ENCODE results near the gene RABGEF1. TPM values are rescaled to one million over a fixed set of nuclear protein-coding genes. Genes with fewer than 3 reads are reported as not detected.

The RABGEF1 gene
- total and polyA plus RNA-seq, 2 of the 8 experiments (the other 6 are each of a cell fraction or from before 2014, with no cell fraction given), result 10.2 to 18.0 TPM

DNA sequence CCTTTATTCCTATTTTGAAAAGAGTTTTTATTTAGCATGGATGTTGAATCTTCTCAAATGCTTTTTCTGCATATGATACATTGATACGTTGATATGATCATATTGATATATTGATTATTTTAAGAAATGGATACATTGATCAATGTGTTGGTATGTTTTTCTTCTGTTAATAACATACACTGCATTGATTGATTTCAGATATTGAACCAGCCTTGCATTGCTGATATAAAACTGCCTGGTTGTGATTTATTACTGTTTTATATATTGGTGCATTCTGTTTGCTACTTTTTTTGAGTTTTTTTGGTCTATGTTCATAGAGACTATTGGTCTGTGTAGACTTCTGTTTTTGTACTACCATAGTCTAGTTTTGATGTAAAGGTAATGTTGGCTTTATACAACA, 26.8 kb upstream of the RABGEF1 start:
- no peaks in the 10 kb centered on the region for H3K79me2 ChIP-seq (ENCODE audit: control insufficient read depth in 1 of 2, insufficient read depth in 2 of 2, low read length in 2 of 2)
- no peaks in the 10 kb centered on the region for H4K20me1 ChIP-seq (replicated peaks in 1 of 2; ENCODE audit: control insufficient read depth in 1 of 2, insufficient read depth in 2 of 2, low read length in 2 of 2)
- no peak overlapping the region for H3K9ac ChIP-seq (replicated peaks in 1 of 4; ENCODE audit: extremely low read depth in 1 of 4, low read depth in 3 of 4, low read length in 3 of 4)
- H2BK15ac ChIP-seq (ENCODE audit: low read length), result no peak overlapping the region
- no peak overlapping the region for H3K14ac ChIP-seq (ENCODE audit: insufficient read length)
- H2AK5ac ChIP-seq (ENCODE audit: low read depth, low read length), result no peak overlapping the region
- TF ChIP-seq SUZ12 (IDR thresholded peaks at IDR 0.05; ENCODE audit: low read length), result no peak
- TF ChIP-seq SIRT6 (IDR thresholded peaks at IDR 0.05; ENCODE audit: low read length), result no peak
- no peak for TF ChIP-seq SAP30 (IDR thresholded peaks at IDR 0.05; ENCODE audit: insufficient read depth, insufficient replicate concordance, low read length)
- TF ChIP-seq SIX5 (IDR thresholded peaks at IDR 0.05; ENCODE audit: low read depth, low read length), result no peak
- no peak for TF ChIP-seq EZH2 (IDR thresholded peaks at IDR 0.05; ENCODE audit: low read depth, low read length, severe bottlenecking)
- TF ChIP-seq CBX8 (IDR thresholded peaks at IDR 0.05; ENCODE audit: borderline replicate concordance, low read depth, low read length), result no peak
- no peak for TF ChIP-seq FOSL1 (IDR thresholded peaks at IDR 0.05; ENCODE audit: insufficient read depth, low read depth, low read length)
- no peak for TF ChIP-seq BCL11A (IDR thresholded peaks at IDR 0.05; ENCODE audit: low read depth in 2 of 2, low read length in 2 of 2)
- TF ChIP-seq CREB1 (IDR thresholded peaks at IDR 0.05), result no peak
- no peak for TF ChIP-seq CHD2 (IDR thresholded peaks at IDR 0.05; ENCODE audit: low read length)
- no peak for TF ChIP-seq SP2 (IDR thresholded peaks at IDR 0.05; ENCODE audit: low read length)
- no peak for TF ChIP-seq RFX5 (IDR thresholded peaks at IDR 0.05; ENCODE audit: borderline replicate concordance, low read depth, low read length)
- no peak for TF ChIP-seq TAF1 (IDR thresholded peaks at IDR 0.05; ENCODE audit: low read depth, low read length)
- no peak overlapping the region for H2BK12ac ChIP-seq (ENCODE audit: low read depth, low read length)
- ChIA-PET POLR2A (ENCODE audit: partially characterized antibody) (no interaction called here), CTCF (ENCODE audit: partially characterized antibody) (no interaction called here)
- H3K4me1 ChIP-seq (replicated peaks in 1 of 4; ENCODE audit: control insufficient read depth in 3 of 4, insufficient read depth in 4 of 4, low read length in 3 of 4), result no peaks in the 10 kb centered on the region
- no peak overlapping the region for H4K91ac ChIP-seq (replicated peaks; ENCODE audit: insufficient read length, low read length)
- DNase-seq (ENCODE audit: low read depth in 1 of 2, low spot score in 2 of 2) (no peak), FAIRE-seq (no peak)
- H3K18ac ChIP-seq (ENCODE audit: extremely low read depth, low read length), result no peak overlapping the region
- WGBS, 2 experiments (ENCODE audit: extremely low coverage in 1 of 2, insufficient coverage in 1 of 2, insufficient read length in 1 of 2, insufficient replicate concordance in 2 of 2, low coverage in 1 of 2, low lambda C conversion rate in 2 of 2, missing lambda C conversion rate in 1 of 2), result 95% methylated on average over 1 of the region's 1 CpG; no CpG with 5 or more reads in 1 of the 2 experiments
- H3K4me2 ChIP-seq (ENCODE audit: insufficient read depth in 1 of 2, low read depth in 2 of 2, low read length in 2 of 2), result no peak overlapping the region
- H3K23me2 ChIP-seq (ENCODE audit: low read depth, low read length), result no peaks in the 10 kb centered on the region
- H3K4me3 ChIP-seq (ENCODE audit: extremely low read depth in 1 of 4, insufficient read depth in 2 of 4, low read depth in 3 of 4, low read length in 4 of 4), result no peak overlapping the region
- no peak overlapping the region for H4K5ac ChIP-seq (ENCODE audit: insufficient read length, low read depth, low read length)
- no peak overlapping the region for H3K56ac ChIP-seq (replicated peaks; ENCODE audit: insufficient read length, low read depth, low read length)
- H2BK120ac ChIP-seq (replicated peaks; ENCODE audit: low read depth, low read length), result no peak overlapping the region
- no peak overlapping the region for H4K8ac ChIP-seq (ENCODE audit: extremely low read depth, insufficient read depth, low read length)
- no peak overlapping the region for H3K27ac ChIP-seq (ENCODE audit: low read depth, low read length)
- no peak overlapping the region for H3K4ac ChIP-seq (replicated peaks; ENCODE audit: insufficient read length, low read depth, low read length)
- H2AFZ ChIP-seq (ENCODE audit: low read length), result no peak overlapping the region
- no peaks in the 10 kb centered on the region for H3K36me3 ChIP-seq (ENCODE audit: control insufficient read depth in 2 of 4, insufficient read depth in 4 of 4, low read length in 3 of 4)
- no peak overlapping the region for H3K23ac ChIP-seq (ENCODE audit: insufficient read length)
- H2BK20ac ChIP-seq (ENCODE audit: low read length), result no peak overlapping the region
- no peaks in the 10 kb centered on the region for H3K79me1 ChIP-seq (ENCODE audit: low read depth, low read length)
- no peaks in the 10 kb centered on the region for H3K27me3 ChIP-seq (replicated peaks in 1 of 4; ENCODE audit: control insufficient read depth in 3 of 4, extremely low read depth in 1 of 4, insufficient read depth in 3 of 4, low read length in 3 of 4)
- no peak overlapping the region for H2BK5ac ChIP-seq (ENCODE audit: low read depth, low read length)
- H3K9me3 ChIP-seq (ENCODE audit: insufficient read depth in 2 of 2, low read depth in 1 of 2, low read length in 1 of 2), result no peaks in the 10 kb centered on the region
